Hippocampal formation (tissue), 2 donors: Measurements from ENCODE around the gene TSPEAR.
"Not testable (repeated sequence)": the region's sequence is repeated elsewhere in the genome, so short reads cannot be mapped to it uniquely, and the experiment has no call there.

ENCODE experiments used
- DNase-seq, 2 donors: peaks; one replicate each; lab custom pipeline; 2025; lab: John Stamatoyannopoulos, UW

TSPEAR gene

GRCh38 chr21:44627181-44627822 is 84.1 kb downstream of the TSPEAR start:
- not testable (repeated sequence) for DNase-seq

GRCh38 chr21:44626673-44627143 is 84.7 kb downstream of the TSPEAR start, which contains the start of gene KRTAP10-9:
Gene KRTAP10-9, plus strand, starts transcription at chr21:44627093. Its CDS starts 79 bp downstream, at chr21:44627172.
- no peak for DNase-seq

GRCh38 chr21:44626262-44626661 is 85.1 kb downstream of the TSPEAR start:
- DNase-seq = no peak

GRCh38 chr21:44625756-44626155 is 85.6 kb downstream of the TSPEAR start:
- DNase-seq = no peak

GRCh38 chr21:44623575-44623974 is 87.8 kb downstream of the TSPEAR start:
- DNase-seq = no peak

GRCh38 chr21:44619886-44620285 is 91.5 kb downstream of the TSPEAR start:
- DNase-seq = no peak

- no peak for DNase-seq
Observed at GRCh38 chr21:44618909-44619308, 92.5 kb downstream of the TSPEAR start.

- DNase-seq = no peak
Observed at GRCh38 chr21:44618504-44618903, 92.9 kb downstream of the TSPEAR start.

GRCh38 chr21:44617071-44617501 is 94.3 kb downstream of the TSPEAR start:
- no peak for DNase-seq

GRCh38 chr21:44616591-44616926 is 94.8 kb downstream of the TSPEAR start:
- DNase-seq = no peak

- DNase-seq = no peak
Observed at GRCh38 chr21:44615911-44616590, 95.3 kb downstream of the TSPEAR start.

- no peak for DNase-seq
Observed at GRCh38 chr21:44615466-44615865, 95.9 kb downstream of the TSPEAR start.

- no peak for DNase-seq
Observed at GRCh38 chr21:44614961-44615391, 96.4 kb downstream of the TSPEAR start.

GRCh38 chr21:44614161-44614631 is 97.2 kb downstream of the TSPEAR start:
- DNase-seq = no peak

GRCh38 chr21:44613386-44614155 is 97.8 kb downstream of the TSPEAR start:
- DNase-seq = no peak

- DNase-seq = no peak
Observed at GRCh38 chr21:44612669-44613229, 98.6 kb downstream of the TSPEAR start.

GRCh38 chr21:44612029-44612486 is 99.3 kb downstream of the TSPEAR start, which contains the start of gene KRTAP10-8:
Gene KRTAP10-8, plus strand, starts transcription at chr21:44612079. Its CDS starts 22 bp downstream, at chr21:44612101.
- no peak for DNase-seq

GRCh38 chr21:44611551-44611950 is 99.8 kb downstream of the TSPEAR start:
- DNase-seq = no peak

GRCh38 chr21:44610157-44610843 is 101.1 kb downstream of the TSPEAR start:
- not testable (repeated sequence) for DNase-seq

GRCh38 chr21:44609193-44609592 is 102.2 kb downstream of the TSPEAR start:
- DNase-seq = no peak

- no peak for DNase-seq
Observed at GRCh38 chr21:44606495-44606894, 104.9 kb downstream of the TSPEAR start.
